ENCODE measurements around the gene TPSB2.
A peak's percentile ranks its signal among the peaks of the same experiment; 100 is the strongest.

The TPSB2 gene

GRCh38 chr16:1218930-1219611, 10.9 kb downstream of the TPSB2 start:
- DNase-seq = no peak

- no peak for DNase-seq
Observed at GRCh38 chr16:1218061-1218929, 11.7 kb downstream of the TPSB2 start.

- DNase-seq = no peak
Observed at GRCh38 chr16:1217526-1217925, 12.5 kb downstream of the TPSB2 start.

GRCh38 chr16:1216681-1217400, 13.1 kb downstream of the TPSB2 start:
- no peak for DNase-seq

GRCh38 chr16:1216296-1216619, 13.7 kb downstream of the TPSB2 start:
- DNase-seq = peak; percentile 76

GRCh38 chr16:1215574-1216295, 14.2 kb downstream of the TPSB2 start:
- DNase-seq = no peak

- no peak for DNase-seq
Observed at GRCh38 chr16:1214719-1215118, 15.3 kb downstream of the TPSB2 start.

GRCh38 chr16:1213796-1214372, 16.1 kb downstream of the TPSB2 start:
- no peak for DNase-seq

- DNase-seq = no peak
Observed at GRCh38 chr16:1213231-1213630, 16.8 kb downstream of the TPSB2 start.

- DNase-seq = no peak
Observed at GRCh38 chr16:1212616-1213194, 17.3 kb downstream of the TPSB2 start.

GRCh38 chr16:1211451-1212268, 18.3 kb downstream of the TPSB2 start:
- DNase-seq = no peak

GRCh38 chr16:1210461-1210860, 19.5 kb downstream of the TPSB2 start:
- no peak for DNase-seq

GRCh38 chr16:1209081-1209480, 20.9 kb downstream of the TPSB2 start:
- DNase-seq = no peak

- DNase-seq = peak; percentile 65
Observed at GRCh38 chr16:1208239-1208830, 21.6 kb downstream of the TPSB2 start.

- no peak for DNase-seq
Observed at GRCh38 chr16:1206786-1207185, 23.2 kb downstream of the TPSB2 start.

GRCh38 chr16:1206326-1206725, 23.7 kb downstream of the TPSB2 start:
- DNase-seq = no peak

- no peak for DNase-seq
Observed at GRCh38 chr16:1204933-1205332, 25.1 kb downstream of the TPSB2 start.

GRCh38 chr16:1202274-1202673, 27.7 kb downstream of the TPSB2 start:
- DNase-seq = no peak

- DNase-seq = no peak
Observed at GRCh38 chr16:1201444-1201843, 28.5 kb downstream of the TPSB2 start.

- no peak for DNase-seq
Observed at GRCh38 chr16:1200014-1200627, 29.9 kb downstream of the TPSB2 start.

Measured in RPMI8226 (cell line).